GM12872 (cell line): Measurements from ENCODE around the gene KIAA1586.

ENCODE experiments used
- TF ChIP-seq, protein P1 (sequence below): IDR thresholded peaks from 3 replicates; pipeline ENCODE4 v1.5.1; 2011; ENCODE audit warnings: low read depth, mild to moderate bottlenecking, low read length, moderate library complexity; ENCODE audit not compliant: insufficient read depth

KIAA1586 gene

DNA sequence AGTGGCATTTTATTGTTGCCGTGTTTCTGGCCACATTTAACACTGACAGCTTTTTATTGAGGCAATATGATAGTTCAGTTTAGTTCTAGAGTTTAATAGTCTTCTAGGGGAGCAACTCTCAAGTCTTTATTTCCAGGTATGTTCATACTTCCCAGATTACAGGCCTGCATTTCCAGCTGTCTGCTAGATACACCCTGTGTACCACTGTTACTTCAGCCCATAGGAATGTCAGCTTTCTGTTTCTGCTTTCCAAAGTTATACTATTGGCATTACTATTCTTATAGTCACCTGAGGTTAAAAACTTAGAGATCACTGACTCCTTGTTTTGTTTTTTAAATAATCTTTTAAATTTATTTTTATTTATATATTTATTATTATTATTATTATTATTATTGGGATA is 51.1 kb downstream of the KIAA1586 start:
- TF ChIP-seq, protein P1, sequence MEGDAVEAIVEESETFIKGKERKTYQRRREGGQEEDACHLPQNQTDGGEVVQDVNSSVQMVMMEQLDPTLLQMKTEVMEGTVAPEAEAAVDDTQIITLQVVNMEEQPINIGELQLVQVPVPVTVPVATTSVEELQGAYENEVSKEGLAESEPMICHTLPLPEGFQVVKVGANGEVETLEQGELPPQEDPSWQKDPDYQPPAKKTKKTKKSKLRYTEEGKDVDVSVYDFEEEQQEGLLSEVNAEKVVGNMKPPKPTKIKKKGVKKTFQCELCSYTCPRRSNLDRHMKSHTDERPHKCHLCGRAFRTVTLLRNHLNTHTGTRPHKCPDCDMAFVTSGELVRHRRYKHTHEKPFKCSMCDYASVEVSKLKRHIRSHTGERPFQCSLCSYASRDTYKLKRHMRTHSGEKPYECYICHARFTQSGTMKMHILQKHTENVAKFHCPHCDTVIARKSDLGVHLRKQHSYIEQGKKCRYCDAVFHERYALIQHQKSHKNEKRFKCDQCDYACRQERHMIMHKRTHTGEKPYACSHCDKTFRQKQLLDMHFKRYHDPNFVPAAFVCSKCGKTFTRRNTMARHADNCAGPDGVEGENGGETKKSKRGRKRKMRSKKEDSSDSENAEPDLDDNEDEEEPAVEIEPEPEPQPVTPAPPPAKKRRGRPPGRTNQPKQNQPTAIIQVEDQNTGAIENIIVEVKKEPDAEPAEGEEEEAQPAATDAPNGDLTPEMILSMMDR: no peak

DNA sequence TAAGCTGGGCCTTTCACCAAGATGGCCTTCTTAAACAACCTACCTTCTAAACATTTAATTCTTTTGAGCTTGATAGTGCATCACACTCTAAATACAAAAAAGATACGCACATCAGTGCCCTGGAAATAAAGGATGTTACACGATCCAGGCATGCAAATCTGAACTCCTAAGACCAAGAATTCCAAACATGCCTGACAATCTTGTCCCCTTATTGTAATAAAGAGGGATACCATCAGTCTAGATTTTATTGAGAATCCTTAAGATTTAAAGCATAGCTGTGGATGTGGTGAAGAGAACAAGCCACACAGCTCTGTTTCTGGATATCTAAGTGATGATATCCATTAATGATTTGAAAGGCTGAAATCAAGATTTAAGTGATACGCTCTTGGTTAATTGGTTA is 56.5 kb downstream of the KIAA1586 start:
- TF ChIP-seq, protein P1: no peak

DNA sequence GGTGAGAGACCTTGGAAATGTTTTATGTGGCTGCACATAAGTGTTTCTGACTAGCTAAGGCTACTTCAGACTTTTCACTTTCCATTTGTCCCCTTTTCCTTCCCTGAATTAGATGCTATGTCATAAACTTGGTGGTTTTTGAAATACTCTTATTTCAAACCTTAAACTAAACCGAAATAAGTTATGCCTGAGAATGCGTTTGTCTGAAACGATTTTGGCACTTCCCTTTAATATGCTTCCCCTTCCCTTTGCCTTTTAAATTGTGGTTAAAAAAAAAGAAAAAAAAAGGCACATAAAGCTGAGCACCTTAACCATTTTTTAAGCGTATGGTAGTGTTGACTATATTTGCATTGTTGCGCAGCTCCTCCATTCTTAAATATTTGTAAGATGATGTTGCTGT is 57.8 kb downstream of the KIAA1586 start:
- TF ChIP-seq, protein P1: no peak
